HG03108 (cell line): ENCODE measurements around the gene ACKR3.

Source experiments
- ATAC-seq: cut with Tn5 transposase; IDR thresholded peaks from one replicate; pipeline ENCODE4 v1.9.1; 2021; ENCODE audit warnings: moderate library complexity; ENCODE audit not compliant: unreplicated experiment

Gene ACKR3

GRCh38 chr2:236628256-236628901, 58.8 kb downstream of the ACKR3 start:
- ATAC-seq = no peak

- no peak for ATAC-seq
These were observed 59.5 kb downstream of the ACKR3 start for GRCh38 chr2:236628981-236629605.

- no peak for ATAC-seq
These were observed 60.6 kb downstream of the ACKR3 start for GRCh38 chr2:236629961-236630872.

GRCh38 chr2:236631281-236631855, 61.7 kb downstream of the ACKR3 start:
- no peak for ATAC-seq

GRCh38 chr2:236631856-236632291, 62.2 kb downstream of the ACKR3 start:
- ATAC-seq = no peak
